OCI-LY1 (cell line): Measurements from ENCODE around the gene EOMES.

Experiments
- H2AFZ ChIP-seq: fragments of 200-600 bp; sonication (generic), shearing (Covaris generic); 2 replicates; pipeline ENCODE4 v1.6.0; 2014; ENCODE audit warnings: antibody characterized with exemption, mild to moderate bottlenecking, low read length
- H3F3A ChIP-seq: fragments of 200-600 bp; sonication (generic), shearing (Covaris generic); 2 replicates; pipeline ENCODE4 v1.6.0; 2014; ENCODE audit warnings: mild to moderate bottlenecking, antibody characterized with exemption, low read length, moderate library complexity; ENCODE audit not compliant: insufficient read depth
- H3K27ac ChIP-seq: fragments of 200-600 bp; sonication (generic); 2 replicates; pipeline ENCODE4 v1.5.1; 2014; ENCODE audit warnings: low read length, mixed run types, mild to moderate bottlenecking, low read depth; ENCODE audit not compliant: poor library complexity, severe bottlenecking
- H3K27me3 ChIP-seq: fragments of 200-600 bp; sonication (generic); 2 replicates; pipeline ENCODE4 v1.6.0; 2014; ENCODE audit warnings: antibody characterized with exemption, mild to moderate bottlenecking, low read length, moderate library complexity; ENCODE audit not compliant: insufficient read depth
- H3K36me3 ChIP-seq: fragments of 200-600 bp; sonication (generic); 2 replicates; pipeline ENCODE4 v1.6.1; 2014; ENCODE audit warnings: mild to moderate bottlenecking, antibody characterized with exemption, low read length, moderate library complexity, mixed read lengths; ENCODE audit not compliant: insufficient read depth
- H3K4me1 ChIP-seq: fragments of 200-600 bp; sonication (generic); 2 replicates; pipeline ENCODE4 v1.5.1; 2014; ENCODE audit warnings: mild to moderate bottlenecking, low read length, moderate library complexity; ENCODE audit not compliant: insufficient read depth, severe bottlenecking
- H3K4me2 ChIP-seq: fragments of 200-600 bp; sonication (generic), shearing (Covaris generic); 2 replicates; pipeline ENCODE4 v1.6.1; 2014; ENCODE audit warnings: low read length
- H3K4me3 ChIP-seq: fragments of 200-600 bp; sonication (generic); 2 replicates; pipeline ENCODE4 v1.5.1; 2014; ENCODE audit warnings: low read length, low read depth, mild to moderate bottlenecking, mixed read lengths; ENCODE audit not compliant: poor library complexity, severe bottlenecking
- H3K79me2 ChIP-seq: fragments of 200-600 bp; shearing (Covaris generic); 2 replicates; pipeline ENCODE4 v1.6.1; 2016; ENCODE audit warnings: mixed run types, low read length, mixed read lengths; ENCODE audit not compliant: insufficient read depth
- H3K9ac ChIP-seq: fragments of 200-600 bp; sonication (generic), shearing (Covaris generic); 2 replicates; pipeline ENCODE4 v1.6.1; 2014; ENCODE audit warnings: mild to moderate bottlenecking, low read length, mixed read lengths
- H3K9me2 ChIP-seq: fragments of 200-600 bp; sonication (generic), shearing (Covaris generic); 2 replicates; pipeline ENCODE4 v1.6.1; 2014; ENCODE audit warnings: low read depth, mild to moderate bottlenecking, low read length, mixed read lengths
- H3K9me3 ChIP-seq: fragments of 200-600 bp; shearing (Covaris generic); 2 replicates; pipeline ENCODE4 v1.6.1; 2014; ENCODE audit warnings: low read length, mixed read lengths
- H4K20me1 ChIP-seq: fragments of 200-600 bp; sonication (generic), shearing (Covaris generic); 2 replicates; pipeline ENCODE4 v1.6.0; 2016; ENCODE audit warnings: mild to moderate bottlenecking, low read length; ENCODE audit not compliant: insufficient read depth
- CTCF ChIP-seq: fragments of 200-600 bp; sonication (generic), shearing (Covaris generic); IDR thresholded peaks from 2 replicates; pipeline ENCODE4 v1.5.1; 2017; ENCODE audit warnings: mild to moderate bottlenecking, antibody characterized with exemption, low read length, moderate library complexity, mixed read lengths
- EZH2 ChIP-seq: fragments of 200-600 bp; sonication (generic), shearing (Covaris generic); IDR thresholded peaks from 2 replicates; pipeline ENCODE4 v1.8.0; 2017; ENCODE audit warnings: borderline replicate concordance, mixed run types, mild to moderate bottlenecking, antibody characterized with exemption, low read length, moderate library complexity, mixed read lengths

The EOMES gene

GRCh38 chr3:27684302-27684701 is 37.8 kb downstream of the EOMES start:
- peaks cover 9% of the 10 kb centered on the region for H3K4me1 ChIP-seq
- no peaks in the 10 kb centered on the region for H3F3A ChIP-seq
- no peaks in the 10 kb centered on the region for H3K9me3 ChIP-seq
- no peaks in the 10 kb centered on the region for H3K79me2 ChIP-seq
- H3K9ac ChIP-seq, result no peak overlapping the region
- no peak overlapping the region for H2AFZ ChIP-seq
- no peaks in the 10 kb centered on the region for H3K36me3 ChIP-seq
- H3K27me3 ChIP-seq, result no peaks in the 10 kb centered on the region
- H3K27ac ChIP-seq, result no peak overlapping the region
- no peak overlapping the region for H3K4me2 ChIP-seq
- TF ChIP-seq EZH2 (no peak), CTCF (no peak)
- no peaks in the 10 kb centered on the region for H3K9me2 ChIP-seq
- H4K20me1 ChIP-seq, result no peaks in the 10 kb centered on the region
- H3K4me3 ChIP-seq, result no peak overlapping the region

- Histone ChIP-seq H3K36me3 (no peaks in the 10 kb centered on the region), H3K79me2 (no peaks in the 10 kb centered on the region), H2AFZ (0 out of 2 replicates have a peak overlapping the region, but pooled peaks have one; percentile 31), H3F3A (no peaks in the 10 kb centered on the region), H3K4me3 (peak overlapping the region; percentile 37), H3K9ac (no peak overlapping the region), H3K9me2 (no peaks in the 10 kb centered on the region), H3K27me3 (no peaks in the 10 kb centered on the region), H3K4me1 (peaks cover 9% of the 10 kb centered on the region), H4K20me1 (no peaks in the 10 kb centered on the region), H3K4me2 (peak overlapping the region; percentile 64), H3K9me3 (no peaks in the 10 kb centered on the region), H3K27ac (no peak overlapping the region)
- TF ChIP-seq EZH2 (no peak), CTCF (peak; percentile 69)
These were observed 40.8 kb downstream of the EOMES start for GRCh38 chr3:27681249-27681748.

- peak overlapping the region; percentile 31; the same call in 1 of the 2 replicates for H2AFZ ChIP-seq
- H3K4me3 ChIP-seq, result no peak overlapping the region
- no peaks in the 10 kb centered on the region for H3F3A ChIP-seq
- no peaks in the 10 kb centered on the region for H3K36me3 ChIP-seq
- peaks cover 9% of the 10 kb centered on the region for H3K4me1 ChIP-seq
- H3K9ac ChIP-seq, result no peak overlapping the region
- H3K27me3 ChIP-seq, result no peaks in the 10 kb centered on the region
- no peaks in the 10 kb centered on the region for H3K9me2 ChIP-seq
- H3K9me3 ChIP-seq, result no peaks in the 10 kb centered on the region
- H4K20me1 ChIP-seq, result no peaks in the 10 kb centered on the region
- H3K27ac ChIP-seq, result no peak overlapping the region
- no peak for TF ChIP-seq EZH2
- TF ChIP-seq CTCF, result no peak
- no peak overlapping the region for H3K4me2 ChIP-seq
- no peaks in the 10 kb centered on the region for H3K79me2 ChIP-seq
These were observed 41.4 kb downstream of the EOMES start for GRCh38 chr3:27680517-27681246.
